A673 (cell line): ENCODE results near the gene CCDC141.

Experiments
- CTCF ChIP-seq: fragments of 300-800, 200-600 bp; sonication (generic); conservative IDR thresholded peaks from 2 replicates; pipeline ENCODE4 v1.5.1; 2017; ENCODE audit warnings: low read depth, mild to moderate bottlenecking, antibody characterized with exemption, low read length, moderate library complexity, mixed read lengths
- EZH2 ChIP-seq: fragments of 200-600 bp; sonication (generic); IDR thresholded peaks from 2 replicates; pipeline ENCODE4 v1.6.1; 2017; ENCODE audit warnings: borderline replicate concordance, low read depth, mild to moderate bottlenecking, mixed read lengths, antibody characterized with exemption, low read length; ENCODE audit not compliant: poor library complexity, severe bottlenecking

DNA sequence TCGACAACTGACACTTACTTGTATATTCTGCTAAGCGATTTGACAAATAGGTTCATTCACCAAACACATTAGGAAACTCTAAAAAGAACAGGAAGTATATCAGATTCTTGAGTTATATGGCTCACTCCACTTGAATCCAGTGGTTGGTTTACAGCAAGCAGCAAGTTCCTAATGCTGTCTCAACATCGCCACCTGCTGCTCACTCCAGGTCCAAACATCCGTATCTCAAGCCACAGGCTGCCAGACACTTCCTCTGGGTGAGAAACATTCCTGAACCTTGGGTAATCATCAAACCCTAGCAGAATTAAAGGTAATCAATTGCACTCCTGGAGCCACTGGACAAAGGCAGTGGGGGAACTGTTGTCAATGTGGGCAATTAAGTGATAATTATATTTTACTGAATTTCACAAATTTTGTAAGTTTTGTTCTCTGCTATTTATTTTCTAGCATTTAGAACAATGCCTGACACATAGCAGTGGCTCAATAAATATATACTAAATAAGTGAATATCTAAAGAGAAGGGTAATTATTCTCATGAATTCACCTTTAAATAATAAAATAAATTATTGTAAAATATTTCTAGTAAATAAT, 135.6 kb downstream of the CCDC141 start:
- TF ChIP-seq CTCF (peak; percentile 91), EZH2 (no peak)
